ENCODE data around the gene AFF3. TPM values are rescaled to one million over a fixed set of nuclear protein-coding genes. Genes with fewer than 3 reads are reported as not detected.

AFF3 gene
- total and polyA plus RNA-seq, 2 of the 4 experiments (the other 2 are of a cell fraction) = 12.9 to 14.3 TPM

DNA sequence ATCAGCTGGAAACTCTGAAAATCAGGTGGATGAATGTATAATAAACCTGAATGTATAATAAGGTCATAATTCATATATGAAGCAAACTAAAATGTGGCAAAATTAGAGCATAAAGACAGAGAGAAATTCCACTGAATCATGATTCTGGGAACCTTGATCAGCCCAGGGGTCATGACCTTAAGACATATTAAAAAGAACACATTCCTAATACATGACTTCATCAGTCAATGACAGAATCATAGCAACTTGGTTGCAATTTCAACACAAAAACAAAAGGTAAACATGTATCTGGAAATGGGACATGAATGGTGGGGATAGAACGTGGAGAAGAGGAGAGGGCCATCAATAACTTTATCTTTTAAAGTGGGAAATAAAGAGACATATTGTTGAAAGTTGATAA, 17.6 kb downstream of the AFF3 start:
- ATAC-seq (ENCODE audit: low read depth) (no peak), DNase-seq (no peak)
- no CpG with 5 or more reads among the region's 1 CpG for WGBS, 2 experiments (ENCODE audit: extremely low coverage in 2 of 2, insufficient read length in 1 of 2)
- H4K8ac ChIP-seq (ENCODE audit: low read depth in 2 of 2, low read length in 2 of 2) = no peak overlapping the region
- intact Hi-C loops (cut with micrococcal nuclease) = loop anchor here (5.0 kb wide), 1 partner anchor 48 kb away; no protein-coding TSS in a partner anchor
- no peak overlapping the region for H3K9ac ChIP-seq (ENCODE audit: low read depth, low read length)
- no peak overlapping the region for H3K18ac ChIP-seq (ENCODE audit: low read depth, low read length)
- H3K79me1 ChIP-seq (ENCODE audit: low read depth in 1 of 2, low read length in 2 of 2) = no peaks in the 10 kb centered on the region
- TF ChIP-seq CEBPB (IDR thresholded peaks at IDR 0.05; ENCODE audit: low read depth, low read length) (no peak), NFE2L2 (IDR thresholded peaks at IDR 0.05; ENCODE audit: low read depth, low read length) (no peak), ELK1 (IDR thresholded peaks at IDR 0.05; ENCODE audit: borderline replicate concordance, low read depth, low read length) (no peak)
- CTCF ChIA-PET = no interaction called here
- H3K4me3 ChIP-seq (ENCODE audit: insufficient read depth, low read depth, low read length) = no peak overlapping the region
- H3K27ac ChIP-seq (ENCODE audit: insufficient read depth, low read length) = no peak overlapping the region
- H3K23ac ChIP-seq (ENCODE audit: low read depth, low read length) = no peak overlapping the region
- no peak overlapping the region for H2AFZ ChIP-seq (replicated peaks; ENCODE audit: low read length, poor library complexity)
- H3K9me3 ChIP-seq (ENCODE audit: control insufficient read depth, insufficient read depth, low read length) = no peaks in the 10 kb centered on the region
- no peak overlapping the region for H3K4me2 ChIP-seq (ENCODE audit: low read depth, low read length)
- H3K14ac ChIP-seq (replicated peaks; ENCODE audit: low read depth, low read length) = no peak overlapping the region
- in situ Hi-C loops (cut with MboI; ENCODE audit: low sequenced_read_pairs) = no loop called here
- dilution Hi-C loops (cut with HindIII; ENCODE audit: low sequenced_read_pairs, unreplicated experiment) = no loop called here
- no peak overlapping the region for H4K5ac ChIP-seq (ENCODE audit: low read depth, low read length)
- BruUV-seq (replicated peaks) = no TSS peak
- H2BK120ac ChIP-seq (ENCODE audit: low read depth, low read length) = no peak overlapping the region
- no peak overlapping the region for H2BK15ac ChIP-seq (ENCODE audit: low read depth, low read length)
- H2AK5ac ChIP-seq (ENCODE audit: low read depth, low read length) = no peak overlapping the region
- H2AK9ac ChIP-seq (replicated peaks; ENCODE audit: low read depth, low read length, poor library complexity) = no peak overlapping the region
- H3K4me1 ChIP-seq (ENCODE audit: control insufficient read depth, insufficient read depth, low read length) = no peaks in the 10 kb centered on the region
- H3K27me3 ChIP-seq (ENCODE audit: control insufficient read depth, insufficient read depth, low read length) = no peaks in the 10 kb centered on the region
- H2BK5ac ChIP-seq (ENCODE audit: low read depth, low read length, poor library complexity, severe bottlenecking) = no peak overlapping the region
- POLR2A ChIA-PET (ENCODE audit: unreplicated experiment) = no interaction called here
- no peak overlapping the region for H3K56ac ChIP-seq (ENCODE audit: extremely low read depth, insufficient read depth, low read length)
- no peaks in the 10 kb centered on the region for H3K36me3 ChIP-seq (ENCODE audit: control insufficient read depth, insufficient read depth, low read length)
- H2BK20ac ChIP-seq (ENCODE audit: low read depth, low read length) = no peak overlapping the region
- H4K20me1 ChIP-seq (ENCODE audit: insufficient read depth, low read length) = no peaks in the 10 kb centered on the region
- H3K9me1 ChIP-seq (ENCODE audit: insufficient read depth, low read length) = no peaks in the 10 kb centered on the region
- no peak overlapping the region for H3K4ac ChIP-seq (ENCODE audit: low read depth, low read length)
- no peak overlapping the region for H4K91ac ChIP-seq (ENCODE audit: insufficient read depth, low read depth, low read length)

Data from IMR-90 (cell line).